ENCODE data around the gene ACTN2.

- TF ChIP-seq ZNF70 (CRISPR knock-in tag; IDR thresholded peaks at IDR 0.05) (no peak), TCF4 (CRISPR knock-in tag; IDR thresholded peaks at IDR 0.05; ENCODE audit: borderline replicate concordance) (no peak), CSDC2 (CRISPR knock-in tag; IDR thresholded peaks at IDR 0.05) (no peak), ARNTL (CRISPR knock-in tag; IDR thresholded peaks at IDR 0.05; ENCODE audit: borderline replicate concordance, low read depth) (no peak), OSR1 (CRISPR knock-in tag; IDR thresholded peaks at IDR 0.05) (no peak), ZNF565 (CRISPR knock-in tag; conservative IDR thresholded peaks at IDR 0.05; ENCODE audit: low read depth) (no peak), ISL1 (CRISPR knock-in tag; IDR thresholded peaks at IDR 0.05) (no peak), TOX (CRISPR knock-in tag; IDR thresholded peaks at IDR 0.05; ENCODE audit: borderline replicate concordance) (no peak), ZFP3 (CRISPR knock-in tag; IDR thresholded peaks at IDR 0.05) (no peak), PPARA (CRISPR knock-in tag; IDR thresholded peaks at IDR 0.05; ENCODE audit: borderline replicate concordance) (no peak), ESRRG (CRISPR knock-in tag; IDR thresholded peaks at IDR 0.05) (no peak)
- TF ChIP-seq, protein P1, sequence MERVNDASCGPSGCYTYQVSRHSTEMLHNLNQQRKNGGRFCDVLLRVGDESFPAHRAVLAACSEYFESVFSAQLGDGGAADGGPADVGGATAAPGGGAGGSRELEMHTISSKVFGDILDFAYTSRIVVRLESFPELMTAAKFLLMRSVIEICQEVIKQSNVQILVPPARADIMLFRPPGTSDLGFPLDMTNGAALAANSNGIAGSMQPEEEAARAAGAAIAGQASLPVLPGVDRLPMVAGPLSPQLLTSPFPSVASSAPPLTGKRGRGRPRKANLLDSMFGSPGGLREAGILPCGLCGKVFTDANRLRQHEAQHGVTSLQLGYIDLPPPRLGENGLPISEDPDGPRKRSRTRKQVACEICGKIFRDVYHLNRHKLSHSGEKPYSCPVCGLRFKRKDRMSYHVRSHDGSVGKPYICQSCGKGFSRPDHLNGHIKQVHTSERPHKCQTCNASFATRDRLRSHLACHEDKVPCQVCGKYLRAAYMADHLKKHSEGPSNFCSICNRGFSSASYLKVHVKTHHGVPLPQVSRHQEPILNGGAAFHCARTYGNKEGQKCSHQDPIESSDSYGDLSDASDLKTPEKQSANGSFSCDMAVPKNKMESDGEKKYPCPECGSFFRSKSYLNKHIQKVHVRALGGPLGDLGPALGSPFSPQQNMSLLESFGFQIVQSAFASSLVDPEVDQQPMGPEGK (CRISPR knock-in tag; IDR thresholded peaks at IDR 0.05; ENCODE audit: borderline replicate concordance), result no peak
- TF ChIP-seq, protein P2, sequence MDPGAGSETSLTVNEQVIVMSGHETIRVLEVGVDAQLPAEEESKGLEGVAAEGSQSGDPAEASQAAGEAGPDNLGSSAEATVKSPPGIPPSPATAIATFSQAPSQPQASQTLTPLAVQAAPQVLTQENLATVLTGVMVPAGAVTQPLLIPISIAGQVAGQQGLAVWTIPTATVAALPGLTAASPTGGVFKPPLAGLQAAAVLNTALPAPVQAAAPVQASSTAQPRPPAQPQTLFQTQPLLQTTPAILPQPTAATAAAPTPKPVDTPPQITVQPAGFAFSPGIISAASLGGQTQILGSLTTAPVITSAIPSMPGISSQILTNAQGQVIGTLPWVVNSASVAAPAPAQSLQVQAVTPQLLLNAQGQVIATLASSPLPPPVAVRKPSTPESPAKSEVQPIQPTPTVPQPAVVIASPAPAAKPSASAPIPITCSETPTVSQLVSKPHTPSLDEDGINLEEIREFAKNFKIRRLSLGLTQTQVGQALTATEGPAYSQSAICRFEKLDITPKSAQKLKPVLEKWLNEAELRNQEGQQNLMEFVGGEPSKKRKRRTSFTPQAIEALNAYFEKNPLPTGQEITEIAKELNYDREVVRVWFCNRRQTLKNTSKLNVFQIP (CRISPR knock-in tag; IDR thresholded peaks at IDR 0.05; ENCODE audit: borderline replicate concordance, low read depth), result no peak
Measured at GRCh38 chr1:236800002-236800620, 113.8 kb downstream of the ACTN2 start.
